ENCODE data around the gene MGAT5B.

- TF ChIP-seq CTCF (conservative IDR thresholded peaks at IDR 0.05; ENCODE audit: low read depth in 2 of 2) (no peak), REST (IDR thresholded peaks at IDR 0.05; ENCODE audit: unreplicated experiment) (no peak), EZH2 (IDR thresholded peaks at IDR 0.05; ENCODE audit: low read depth, unreplicated experiment) (no peak), POLR2AphosphoS5 (IDR thresholded peaks at IDR 0.05; ENCODE audit: low read depth) (no peak), JUNB (IDR thresholded peaks at IDR 0.05; ENCODE audit: unreplicated experiment) (no peak), ZNF331 (CRISPR knock-in tag; IDR thresholded peaks at IDR 0.05; ENCODE audit: low read depth) (no peak), EZH2phosphoT487 (IDR thresholded peaks at IDR 0.05; ENCODE audit: unreplicated experiment) (no peak), ETS1 (IDR thresholded peaks at IDR 0.05) (no peak)
These were observed 26.3 kb upstream of the MGAT5B start for GRCh38 chr17:76841776-76842405.
